Upper lobe of left lung (tissue), 6 donors: ENCODE measurements around the gene TNN. TPM values are rescaled to one million over a fixed set of nuclear protein-coding genes. Genes with fewer than 3 reads are reported as not detected.

Experiments
- ATAC-seq, 2 donors: fragments of 200-7000 bp; cut with Tn5 transposase; one replicate each; pipeline ENCODE4 v1.9.1; 2022; ENCODE audit warnings: mild to moderate bottlenecking in 2 of 2, moderate library complexity in 2 of 2; ENCODE audit not compliant: low FRiP score in 2 of 2
- DNase-seq, 2 donors: peaks; one replicate each; pipeline ENCODE4 v3.0.0-alpha.2; 2019 to 2020
- H3K27ac ChIP-seq, 4 donors: fragments of 200-600 bp; sonication (generic); one replicate each; pipeline ENCODE4 v1.5.1; 2016 to 2019
- H3K27me3 ChIP-seq, 4 donors: fragments of 200-600 bp; sonication (generic); one replicate each; pipeline ENCODE4 v1.5.1; 2017 to 2019
- H3K36me3 ChIP-seq, 4 donors: fragments of 200-600 bp; sonication (generic); one replicate each; pipeline ENCODE4 v1.5.1; 2016 to 2019
- H3K4me1 ChIP-seq, 4 donors: fragments of 200-600 bp; sonication (generic); one replicate each; pipeline ENCODE4 v1.5.1; 2018 to 2019
- H3K4me3 ChIP-seq, 4 donors: fragments of 200-600 bp; sonication (generic); one replicate each; pipeline ENCODE4 v1.5.1; 2017 to 2019; ENCODE audit warnings: mild to moderate bottlenecking in 2 of 4, moderate library complexity in 1 of 4
- H3K9me3 ChIP-seq, 4 donors: fragments of 200-600 bp; sonication (generic); one replicate each; pipeline ENCODE4 v1.5.1; 2018 to 2019
- EP300 ChIP-seq, 4 donors: sonication (generic); formaldehyde crosslinking; IDR thresholded peaks; one replicate each; pipeline ENCODE4 v1.5.1; 2017; ENCODE audit warnings: antibody characterized with exemption in 4 of 4, control low read depth in 2 of 4
- POLR2A ChIP-seq, 4 donors: fragments of 450-650 bp; IDR thresholded peaks; one replicate each; pipeline ENCODE4 v1.5.1; 2016 to 2017; ENCODE audit warnings: antibody characterized with exemption in 4 of 4, mild to moderate bottlenecking in 2 of 4
- POLR2AphosphoS5 ChIP-seq, 2 donors: sonication (generic); formaldehyde crosslinking; IDR thresholded peaks; one replicate each; pipeline ENCODE4 v1.5.1; 2017; ENCODE audit warnings: antibody characterized with exemption in 2 of 2
- WGBS, 2 donors: methylation state at CpG; one replicate each; pipeline ENCODE4 v1.1.5; 2017 to 2018; 5-methylcytosine and 5-hydroxymethylcytosine counted together
- total RNA-seq, 6 donors: library from RNA; depleted of rRNA in 4 of 6; stranded (reverse); fragments of >200 nt in 4 of 6; gene quantifications; one replicate each; pipeline versions ENCODE4 v1.1.0 to v1.2.1, GENCODE V29; 2016 to 2021
- TF ChIP-seq, protein P1 (sequence below), 6 experiments: fragments of 450-650 bp in 4 of 6; fragments of 200-600 bp in 2 of 6; sonication (generic) in 2 of 6; IDR thresholded peaks; one replicate each; pipeline ENCODE4 v1.5.1; 2016 to 2019; ENCODE audit warnings: antibody characterized with exemption in 6 of 6
- donor health status: DM: no; HTN: no; CAD: no; lungs with moderate emphysema.
- donor health status: DM: no; HTN: yes; CAD: no; lungs with severe emphysema.

Gene TNN
- total RNA-seq, 6 donors from 2014 or later = 0.14 to 1.0 (median 0.16) TPM; not detected in 2

DNA sequence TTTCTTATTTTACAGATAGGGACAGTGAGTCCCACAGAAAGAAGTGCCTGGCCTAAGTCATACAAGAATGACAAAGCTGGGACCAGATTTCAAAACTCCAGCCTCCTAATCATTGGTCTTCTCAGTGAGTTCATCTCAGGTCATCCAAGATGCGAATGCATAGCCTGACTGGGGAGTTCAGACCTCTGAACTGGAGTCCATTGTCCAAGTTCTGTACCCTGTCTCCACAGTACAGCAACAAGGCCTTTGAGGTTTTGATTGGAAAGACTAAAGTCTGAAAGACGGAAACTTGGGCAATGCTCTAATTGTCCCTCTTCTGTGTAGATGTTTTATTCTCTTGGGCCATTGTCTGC, 62.0 kb downstream of the TNN start:
- WGBS, 2 donors = 65 to 77% methylated on average over 2 of the region's 2 CpGs
- Histone ChIP-seq H3K9me3 (no peaks in the 10 kb centered on the region), H3K27ac (peak overlapping the region; percentile 5 to 76 (median 47)), H3K4me3 (no peak overlapping the region), H3K4me1 (peaks cover 45 to 65% (median 49%) of the 10 kb centered on the region in 4 donors), H3K27me3 (no peaks in the 10 kb centered on the region), H3K36me3 (no peaks in the 10 kb centered on the region)
- no peak for DNase-seq
- TF ChIP-seq POLR2A (IDR thresholded peaks at IDR 0.05) = no peak
- TF ChIP-seq, protein P1, sequence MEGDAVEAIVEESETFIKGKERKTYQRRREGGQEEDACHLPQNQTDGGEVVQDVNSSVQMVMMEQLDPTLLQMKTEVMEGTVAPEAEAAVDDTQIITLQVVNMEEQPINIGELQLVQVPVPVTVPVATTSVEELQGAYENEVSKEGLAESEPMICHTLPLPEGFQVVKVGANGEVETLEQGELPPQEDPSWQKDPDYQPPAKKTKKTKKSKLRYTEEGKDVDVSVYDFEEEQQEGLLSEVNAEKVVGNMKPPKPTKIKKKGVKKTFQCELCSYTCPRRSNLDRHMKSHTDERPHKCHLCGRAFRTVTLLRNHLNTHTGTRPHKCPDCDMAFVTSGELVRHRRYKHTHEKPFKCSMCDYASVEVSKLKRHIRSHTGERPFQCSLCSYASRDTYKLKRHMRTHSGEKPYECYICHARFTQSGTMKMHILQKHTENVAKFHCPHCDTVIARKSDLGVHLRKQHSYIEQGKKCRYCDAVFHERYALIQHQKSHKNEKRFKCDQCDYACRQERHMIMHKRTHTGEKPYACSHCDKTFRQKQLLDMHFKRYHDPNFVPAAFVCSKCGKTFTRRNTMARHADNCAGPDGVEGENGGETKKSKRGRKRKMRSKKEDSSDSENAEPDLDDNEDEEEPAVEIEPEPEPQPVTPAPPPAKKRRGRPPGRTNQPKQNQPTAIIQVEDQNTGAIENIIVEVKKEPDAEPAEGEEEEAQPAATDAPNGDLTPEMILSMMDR (IDR thresholded peaks at IDR 0.05) = no peak
- TF ChIP-seq EP300 (IDR thresholded peaks at IDR 0.05) = no peak
- TF ChIP-seq POLR2AphosphoS5 (IDR thresholded peaks at IDR 0.05) = no peak
- no peak for ATAC-seq

DNA sequence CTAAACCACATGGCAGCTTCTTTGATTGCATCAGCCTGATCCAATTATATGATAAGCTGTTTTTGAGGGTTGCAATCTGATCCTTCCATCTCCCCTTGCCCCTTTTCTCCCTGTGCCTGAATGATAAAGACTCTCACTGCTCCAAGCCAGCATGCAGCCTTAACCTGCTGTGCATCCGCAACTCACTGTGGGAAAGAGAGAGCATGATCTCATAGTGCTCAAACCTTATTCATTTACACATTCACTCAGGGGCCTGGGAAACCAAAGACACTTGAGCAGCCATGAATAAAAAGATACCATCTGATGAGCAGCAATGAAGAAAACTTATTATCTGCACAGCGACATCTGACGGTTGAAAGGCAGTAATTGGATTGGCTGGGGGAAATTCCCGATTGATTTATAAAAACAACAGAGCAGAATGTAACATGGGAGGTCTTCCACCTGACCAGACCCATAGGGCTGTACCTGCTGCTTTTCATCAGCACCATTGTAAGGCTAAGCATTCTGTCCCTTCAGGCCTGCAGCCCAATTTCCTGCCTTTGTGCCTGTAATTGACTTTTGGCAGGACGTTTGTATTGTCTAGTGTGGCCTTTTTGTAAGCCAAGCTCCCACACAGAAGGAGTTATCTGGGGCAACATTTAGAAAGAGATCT, 62.5 kb downstream of the TNN start:
- Histone ChIP-seq H3K9me3 (no peaks in the 10 kb centered on the region), H3K4me3 (no peak overlapping the region), H3K27me3 (no peaks in the 10 kb centered on the region), H3K36me3 (no peaks in the 10 kb centered on the region), H3K4me1 (peaks cover 43 to 60% (median 45%) of the 10 kb centered on the region in 4 donors), H3K27ac (peak overlapping the region; percentile 5 to 76 (median 54))
- WGBS, 2 donors = 59 to 74% methylated on average over 5 of the region's 5 CpGs
- ATAC-seq (no peak), DNase-seq (no peak)
- TF ChIP-seq, protein P1 (IDR thresholded peaks at IDR 0.05) = no peak
- TF ChIP-seq POLR2AphosphoS5 (IDR thresholded peaks at IDR 0.05) = peak in 1 of 2 donors; percentile 38

DNA sequence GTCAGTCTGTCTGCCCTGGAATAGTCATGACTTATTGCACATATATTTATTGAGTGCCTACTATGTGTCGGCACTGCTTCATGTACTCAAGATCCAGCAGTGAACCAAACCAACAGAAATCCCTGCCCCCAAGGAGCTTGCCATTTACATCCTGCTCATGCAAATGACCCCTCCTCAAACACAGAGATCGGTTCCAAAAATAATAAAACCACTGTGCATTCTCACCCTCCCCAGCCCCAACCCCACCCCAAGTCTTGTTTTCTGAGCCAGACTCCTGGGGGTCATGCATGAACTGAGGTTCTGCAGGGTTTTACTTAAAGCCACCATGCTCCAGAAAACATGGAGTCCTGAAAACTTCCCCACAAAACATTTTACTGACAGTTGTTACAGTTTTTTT, 63.0 kb downstream of the TNN start:
- DNase-seq (no peak), ATAC-seq (no peak)
- no peak overlapping the region for H3K4me3 ChIP-seq
- H3K27me3 ChIP-seq = no peaks in the 10 kb centered on the region
- peaks cover 40 to 55% (median 44%) of the 10 kb centered on the region in 4 donors for H3K4me1 ChIP-seq
- TF ChIP-seq POLR2AphosphoS5 (IDR thresholded peaks at IDR 0.05) (no peak), EP300 (IDR thresholded peaks at IDR 0.05) (no peak), POLR2A (IDR thresholded peaks at IDR 0.05) (no peak)
- TF ChIP-seq, protein P1 (IDR thresholded peaks at IDR 0.05) = no peak
- H3K27ac ChIP-seq = peak overlapping the region in 3 of 4 donors; percentile 45 to 76 (median 56)
- H3K9me3 ChIP-seq = no peaks in the 10 kb centered on the region
- WGBS, 2 donors = 44 to 82% methylated on average over 2 of the region's 2 CpGs
- H3K36me3 ChIP-seq = no peaks in the 10 kb centered on the region

DNA sequence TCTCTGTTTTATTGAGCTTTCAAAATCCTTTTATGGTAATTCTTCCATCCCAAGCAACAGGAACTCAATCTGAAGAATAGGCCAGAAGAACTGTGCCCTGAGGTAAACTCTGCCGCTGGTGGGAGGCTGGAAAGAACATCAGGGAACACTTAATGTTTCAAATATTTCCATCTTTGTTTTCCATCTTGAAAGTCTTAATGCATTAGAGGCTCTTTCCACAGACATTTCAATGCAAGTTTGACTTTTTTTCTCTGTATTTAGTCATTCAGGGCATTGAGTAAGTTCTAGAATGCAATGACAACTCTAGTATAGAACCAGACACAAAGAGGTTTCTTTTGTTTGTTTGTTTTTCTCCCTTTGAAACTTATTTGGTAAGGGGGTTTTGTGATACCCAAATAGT, 63.5 kb downstream of the TNN start:
- Histone ChIP-seq H3K36me3 (no peaks in the 10 kb centered on the region), H3K9me3 (no peaks in the 10 kb centered on the region), H3K4me1 (peaks cover 40 to 50% (median 44%) of the 10 kb centered on the region in 4 donors), H3K4me3 (no peak overlapping the region), H3K27ac (peak overlapping the region in 3 of 4 donors; percentile 45 to 56 (median 45)), H3K27me3 (no peaks in the 10 kb centered on the region)
- DNase-seq = no peak
- ATAC-seq = no peak
- 50 to 87% methylated on average over 1 of the region's 1 CpG for WGBS, 2 donors
- TF ChIP-seq EP300 (IDR thresholded peaks at IDR 0.05) = no peak

DNA sequence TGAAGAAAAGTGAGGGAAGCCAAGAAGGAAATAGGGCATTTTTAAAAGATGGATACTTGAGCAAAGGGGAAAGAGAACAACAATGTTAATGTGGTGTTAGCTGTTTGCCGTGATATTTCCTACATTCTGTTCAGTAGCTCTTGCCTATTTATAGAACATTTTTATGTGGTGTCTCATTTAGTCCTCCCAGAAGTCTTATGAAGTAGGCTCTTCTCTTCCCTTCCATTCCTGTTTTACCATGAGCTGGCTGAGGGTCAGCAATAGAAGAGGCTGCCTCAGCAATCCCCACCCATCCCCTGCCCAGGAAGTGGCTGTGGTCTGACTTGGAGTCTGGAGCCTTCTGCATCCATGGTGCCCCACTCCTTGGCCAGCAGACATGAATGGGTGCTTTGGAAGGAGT, 64.8 kb downstream of the TNN start:
- TF ChIP-seq, protein P1 (IDR thresholded peaks at IDR 0.05) = no peak
- TF ChIP-seq POLR2A (IDR thresholded peaks at IDR 0.05) (no peak), EP300 (IDR thresholded peaks at IDR 0.05) (no peak), POLR2AphosphoS5 (IDR thresholded peaks at IDR 0.05) (no peak)
- Histone ChIP-seq H3K4me3 (no peak overlapping the region), H3K36me3 (no peaks in the 10 kb centered on the region), H3K27ac (peak overlapping the region in 3 of 4 donors; percentile 37 to 46 (median 45)), H3K27me3 (no peaks in the 10 kb centered on the region), H3K4me1 (peaks cover 36 to 43% (median 38%) of the 10 kb centered on the region in 4 donors), H3K9me3 (no peaks in the 10 kb centered on the region)
- WGBS, 2 donors = 50 to 64% methylated on average over 1 of the region's 1 CpG
- DNase-seq (no peak), ATAC-seq (no peak)
